NCI-H1436 (cell line): ENCODE data around the gene PDE3B.
"Not testable (repeated sequence)": the region's sequence is repeated elsewhere in the genome, so short reads cannot be mapped to it uniquely, and the experiment has no call there.

ENCODE experiments used
- DNase-seq: peaks from one replicate; lab custom pipeline; 2025; lab: John Stamatoyannopoulos, UW

Gene PDE3B

GRCh38 chr11:14641801-14642200 is 1.8 kb upstream of the PDE3B start:
- no peak for DNase-seq

DNA sequence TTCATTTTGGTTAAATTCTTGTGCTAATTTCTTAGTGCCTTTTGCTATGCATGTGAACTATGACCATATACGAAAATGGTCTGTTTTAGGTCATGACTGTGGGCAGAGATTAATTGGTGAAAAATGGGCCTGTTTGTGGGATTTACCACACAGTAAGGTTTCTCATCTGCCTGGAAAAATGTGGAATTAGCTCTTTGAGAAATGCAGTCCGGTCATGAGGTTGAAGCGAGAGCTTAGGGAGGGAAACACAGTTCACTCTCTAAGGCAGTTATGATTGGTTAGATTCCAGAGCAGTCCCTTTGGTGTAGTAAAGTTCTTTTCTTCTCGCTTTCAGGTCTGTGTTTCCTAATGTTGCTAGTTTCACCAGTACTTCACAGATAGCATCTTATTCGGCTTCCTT is 1.2 kb upstream of the PDE3B start:
- DNase-seq = no peak

DNA sequence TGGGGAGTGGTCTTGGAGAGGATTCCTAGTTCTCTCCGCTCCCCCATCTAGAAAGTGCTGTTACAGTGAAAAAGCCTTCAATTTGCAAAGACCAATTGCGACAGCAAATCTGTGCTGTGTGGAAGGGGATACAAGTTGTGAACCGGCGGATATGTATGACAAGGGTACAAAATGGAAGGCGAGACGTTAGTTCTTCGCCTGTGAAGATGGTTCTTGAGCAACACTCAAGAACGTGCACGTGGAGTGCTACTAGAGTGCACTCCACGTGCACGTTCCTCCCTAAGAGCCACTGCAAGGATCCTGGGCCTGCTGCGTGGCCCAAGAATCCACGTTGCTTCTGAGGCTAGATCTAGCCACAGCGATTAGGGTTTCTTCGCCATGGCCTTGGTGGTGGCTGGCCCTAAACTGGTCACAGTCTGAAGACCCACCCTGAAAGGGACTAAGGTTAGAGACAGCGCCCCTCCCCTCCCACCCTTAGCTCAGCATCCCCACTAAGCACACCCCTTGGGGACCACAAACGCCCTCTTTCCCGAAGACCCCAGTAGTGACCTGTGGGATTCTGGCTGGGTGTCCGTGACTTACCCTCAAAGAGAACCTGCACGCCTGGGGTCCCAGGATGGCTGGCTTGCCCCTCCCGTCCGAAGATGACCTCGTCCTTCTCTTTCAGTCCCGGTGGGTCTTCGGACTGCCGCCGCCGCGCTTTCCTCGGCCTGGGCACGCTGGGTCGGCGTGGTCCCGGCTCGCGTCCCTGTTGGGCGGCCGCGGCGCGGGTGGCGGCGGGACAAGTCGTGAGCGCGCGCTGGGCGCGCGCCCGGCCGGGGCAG is 519 bp upstream of the PDE3B start:
- DNase-seq = no peak

DNA sequence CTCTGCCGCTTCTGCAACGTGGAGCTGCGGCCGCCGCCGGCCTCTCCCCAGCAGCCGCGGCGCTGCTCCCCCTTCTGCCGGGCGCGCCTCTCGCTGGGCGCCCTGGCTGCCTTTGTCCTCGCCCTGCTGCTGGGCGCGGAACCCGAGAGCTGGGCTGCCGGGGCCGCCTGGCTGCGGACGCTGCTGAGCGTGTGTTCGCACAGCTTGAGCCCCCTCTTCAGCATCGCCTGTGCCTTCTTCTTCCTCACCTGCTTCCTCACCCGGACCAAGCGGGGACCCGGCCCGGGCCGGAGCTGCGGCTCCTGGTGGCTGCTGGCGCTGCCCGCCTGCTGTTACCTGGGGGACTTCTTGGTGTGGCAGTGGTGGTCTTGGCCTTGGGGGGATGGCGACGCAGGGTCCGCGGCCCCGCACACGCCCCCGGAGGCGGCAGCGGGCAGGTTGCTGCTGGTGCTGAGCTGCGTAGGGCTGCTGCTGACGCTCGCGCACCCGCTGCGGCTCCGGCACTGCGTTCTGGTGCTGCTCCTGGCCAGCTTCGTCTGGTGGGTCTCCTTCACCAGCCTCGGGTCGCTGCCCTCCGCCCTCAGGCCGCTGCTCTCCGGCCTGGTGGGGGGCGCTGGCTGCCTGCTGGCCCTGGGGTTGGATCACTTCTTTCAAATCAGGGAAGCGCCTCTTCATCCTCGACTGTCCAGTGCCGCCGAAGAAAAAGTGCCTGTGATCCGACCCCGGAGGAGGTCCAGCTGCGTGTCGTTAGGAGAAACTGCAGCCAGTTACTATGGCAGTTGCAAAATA is 816 bp downstream of the PDE3B start:
- DNase-seq = peak; percentile 28

GRCh38 chr11:14645015-14645912 is 1.7 kb downstream of the PDE3B start:
- DNase-seq = no peak

DNA sequence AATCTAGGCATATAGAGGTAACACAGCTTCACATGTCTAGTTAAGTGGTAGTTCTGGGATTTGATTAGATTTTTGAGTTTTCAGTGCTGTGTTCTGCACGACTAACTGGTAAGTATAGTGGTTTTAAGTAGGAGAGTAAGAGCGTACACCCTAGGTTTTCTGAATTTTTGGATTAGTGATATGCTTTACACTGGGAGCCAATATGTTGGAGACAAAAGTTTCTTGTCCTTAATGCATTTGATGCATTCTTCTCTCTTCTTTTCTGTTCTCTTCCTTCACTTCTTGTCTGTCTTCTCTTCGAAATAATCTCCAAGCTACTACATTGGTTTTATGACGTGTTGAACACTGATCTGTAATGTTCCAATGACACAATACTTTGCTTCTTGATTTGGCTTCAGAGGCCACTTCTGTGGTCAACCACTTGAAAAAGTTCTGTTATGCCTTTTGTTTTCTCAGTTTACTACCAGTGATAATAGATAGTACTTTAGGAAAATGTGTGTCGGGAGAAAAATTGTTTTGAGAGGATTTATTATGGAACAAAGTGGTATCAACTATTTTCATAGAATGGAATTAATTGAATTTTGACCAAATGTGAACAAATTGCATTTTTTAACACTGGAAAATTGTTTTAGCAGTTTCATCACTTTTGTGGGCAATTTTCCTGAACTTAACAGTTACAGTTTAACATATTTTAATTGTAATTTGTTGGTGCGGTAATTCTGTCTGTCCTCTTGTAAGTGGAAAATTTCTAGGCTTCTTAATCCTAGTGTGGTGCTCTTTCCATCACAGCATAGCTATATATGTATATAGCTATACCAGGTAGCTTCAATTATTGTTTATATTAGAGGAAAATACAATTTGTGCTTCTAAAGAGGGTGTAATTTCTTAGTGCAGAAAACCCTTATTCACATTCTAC is 2.6 kb downstream of the PDE3B start:
- no peak for DNase-seq

- no peak for DNase-seq
Observed at GRCh38 chr11:14650064-14650463, 6.5 kb downstream of the PDE3B start.

- DNase-seq = no peak
Observed at GRCh38 chr11:14653090-14653489, 9.5 kb downstream of the PDE3B start.

GRCh38 chr11:14655435-14655834 is 11.8 kb downstream of the PDE3B start:
- no peak for DNase-seq

GRCh38 chr11:14656536-14657457 is 13.2 kb downstream of the PDE3B start:
- DNase-seq = no peak

DNA sequence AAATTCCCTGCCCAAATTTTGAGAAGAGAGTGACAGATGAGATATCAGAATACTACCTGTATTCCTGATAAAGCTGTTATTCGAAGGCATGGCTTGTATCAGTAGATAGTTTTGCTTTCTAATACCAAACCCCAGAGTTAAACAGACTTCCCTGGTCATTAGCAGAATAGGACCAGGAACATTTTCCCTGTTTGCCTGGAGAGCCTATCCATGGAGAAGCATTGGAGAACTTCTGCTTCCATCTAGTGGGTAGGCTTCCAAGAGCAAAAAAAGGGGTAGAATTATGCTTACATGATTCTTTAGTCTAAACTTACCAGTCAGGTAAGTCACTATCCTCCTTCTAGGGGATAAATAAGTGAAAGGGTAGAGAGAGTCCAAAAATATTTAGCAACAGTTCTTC is 14.2 kb downstream of the PDE3B start:
- no peak for DNase-seq

GRCh38 chr11:14664926-14665325 is 21.3 kb downstream of the PDE3B start:
- not testable (repeated sequence) for DNase-seq

- DNase-seq = not testable (repeated sequence)
Observed at GRCh38 chr11:14667329-14667728, 23.7 kb downstream of the PDE3B start.

- no peak for DNase-seq
Observed at GRCh38 chr11:14668731-14669301, 25.2 kb downstream of the PDE3B start.

- DNase-seq = no peak
Observed at GRCh38 chr11:14669499-14669898, 25.9 kb downstream of the PDE3B start.

- no peak for DNase-seq
Observed at GRCh38 chr11:14669958-14670357, 26.4 kb downstream of the PDE3B start.

GRCh38 chr11:14672635-14673034 is 29.0 kb downstream of the PDE3B start:
- no peak for DNase-seq

DNA sequence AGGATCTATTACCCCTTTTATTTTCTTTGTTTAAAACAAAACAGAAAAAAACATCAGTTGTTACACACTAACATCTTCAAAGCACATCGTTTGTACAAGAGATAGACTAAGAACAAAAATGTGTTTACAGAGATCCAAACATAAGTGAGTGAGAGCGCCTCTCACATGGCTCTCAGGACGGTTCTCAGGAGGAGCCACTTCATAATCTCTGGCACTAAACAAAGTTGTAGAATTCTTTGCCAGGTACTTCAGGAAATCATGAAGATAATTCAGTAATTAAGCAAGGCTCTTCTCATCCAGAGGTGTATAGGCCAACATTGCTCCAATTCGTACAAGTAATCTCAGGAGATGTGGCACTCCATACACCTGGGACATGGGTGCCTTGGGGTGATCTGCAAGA is 29.8 kb downstream of the PDE3B start:
- DNase-seq = no peak

GRCh38 chr11:14673824-14674405 is 30.3 kb downstream of the PDE3B start:
- DNase-seq = no peak
